Lower leg skin (tissue), 3 donors: ENCODE results near the gene ZNF644.

Source experiments
- CTCF ChIP-seq, 3 donors: fragments of 450-650 bp; IDR thresholded peaks; one replicate each; pipeline ENCODE4 v1.5.1; 2016; ENCODE audit warnings: antibody characterized with exemption in 3 of 3, mild to moderate bottlenecking in 3 of 3, moderate library complexity in 2 of 3
- POLR2A ChIP-seq, 2 donors: fragments of 450-650 bp; IDR thresholded peaks; one replicate each; pipeline ENCODE4 v1.6.1; 2016 to 2017; ENCODE audit warnings: antibody characterized with exemption in 2 of 2, mild to moderate bottlenecking in 1 of 2, moderate library complexity in 1 of 2

GRCh38 chr1:90964444-90965035 is 57.3 kb downstream of the ZNF644 start:
- TF ChIP-seq CTCF (IDR thresholded peaks at IDR 0.05) (no peak), POLR2A (IDR thresholded peaks at IDR 0.05) (no peak)
